SK-N-SH treated with all-trans-retinoic acid at 6 μM for 48 hours (cell line): ENCODE measurements around the gene NUP35.

Experiments
- ATAC-seq: fragments of 200-7000 bp; cut with Tn5 transposase; 3 replicates; pipeline ENCODE4 v1.9.1; 2020; ENCODE audit warnings: mild to moderate bottlenecking, moderate library complexity
- BACH2 ChIP-seq: fragments of 250-450 bp; sonication (Bioruptor Pico); IDR thresholded peaks from 2 replicates; pipeline ENCODE4 v1.9.0; 2021; ENCODE audit warnings: mild to moderate bottlenecking, borderline replicate concordance
- CREB5 ChIP-seq: fragments of 250-450 bp; sonication (Bioruptor Pico); IDR thresholded peaks from 2 replicates; pipeline ENCODE4 v1.5.1; 2020; ENCODE audit warnings: low read depth, mild to moderate bottlenecking, moderate library complexity
- CSDC2 ChIP-seq: fragments of 250-450 bp; sonication (Bioruptor Pico); IDR thresholded peaks from 2 replicates; pipeline ENCODE4 v1.5.0; 2020; ENCODE audit warnings: mild to moderate bottlenecking, moderate library complexity
- CSRNP3 ChIP-seq: fragments of 250-450 bp; sonication (Bioruptor Pico); IDR thresholded peaks from 2 replicates; pipeline ENCODE4 v1.5.1; 2021; ENCODE audit warnings: mild to moderate bottlenecking, moderate library complexity
- ESRRG ChIP-seq: fragments of 250-450 bp; sonication (Bioruptor Pico); IDR thresholded peaks from 2 replicates; pipeline ENCODE4 v1.6.1; 2021; ENCODE audit warnings: mild to moderate bottlenecking
- ISL1 ChIP-seq: fragments of 250-450 bp; sonication (Bioruptor Pico); IDR thresholded peaks from 2 replicates; pipeline ENCODE4 v2.1.2; 2022; ENCODE audit warnings: mild to moderate bottlenecking, moderate library complexity
- PATZ1 ChIP-seq: fragments of 250-450 bp; sonication (Bioruptor Pico); IDR thresholded peaks from 2 replicates; pipeline ENCODE4 v1.8.0; 2020; ENCODE audit warnings: mild to moderate bottlenecking, moderate library complexity, borderline replicate concordance
- PPARA ChIP-seq: fragments of 250-450 bp; sonication (Bioruptor Pico); IDR thresholded peaks from 2 replicates; pipeline ENCODE4 v1.5.0; 2020; ENCODE audit warnings: mild to moderate bottlenecking, borderline replicate concordance
- RARB ChIP-seq: fragments of 250-450 bp; sonication (Bioruptor Pico); IDR thresholded peaks from 2 replicates; pipeline ENCODE4 v1.8.0; 2021; ENCODE audit warnings: mild to moderate bottlenecking, moderate library complexity
- TCF4 ChIP-seq: fragments of 250-450 bp; sonication (Bioruptor Pico); IDR thresholded peaks from 2 replicates; pipeline ENCODE4 v1.8.0; 2021; ENCODE audit warnings: mild to moderate bottlenecking, moderate library complexity, borderline replicate concordance
- TSHZ2 ChIP-seq: fragments of 250-450 bp; sonication (Bioruptor Pico); IDR thresholded peaks from 2 replicates; pipeline ENCODE4 v1.5.0; 2020; ENCODE audit warnings: mild to moderate bottlenecking, moderate library complexity
- ZC3H10 ChIP-seq: fragments of 250-450 bp; sonication (Bioruptor Pico); IDR thresholded peaks from 2 replicates; pipeline ENCODE4 v1.5.1; 2021; ENCODE audit warnings: mild to moderate bottlenecking, moderate library complexity
- ZFP3 ChIP-seq: fragments of 250-450 bp; sonication (Bioruptor Pico); IDR thresholded peaks from 2 replicates; pipeline ENCODE4 v1.5.0; 2020; ENCODE audit warnings: mild to moderate bottlenecking, moderate library complexity
- ZFP30 ChIP-seq: fragments of 450-650 bp; formaldehyde crosslinking; IDR thresholded peaks from 2 replicates; pipeline ENCODE4 v1.5.0; 2022; ENCODE audit warnings: mild to moderate bottlenecking, moderate library complexity
- ZNF70 ChIP-seq: fragments of 450-650 bp; formaldehyde crosslinking; IDR thresholded peaks from 2 replicates; pipeline ENCODE4 v1.5.0; 2020; ENCODE audit warnings: mild to moderate bottlenecking, moderate library complexity
- TF ChIP-seq, protein P1 (sequence below): fragments of 250-450 bp; sonication (Bioruptor Pico); IDR thresholded peaks from 2 replicates; pipeline ENCODE4 v1.8.0; 2021; ENCODE audit warnings: low read depth, mild to moderate bottlenecking, moderate library complexity, borderline replicate concordance

The NUP35 gene

GRCh38 chr2:183088061-183088460 is 36.2 kb upstream of the NUP35 start:
- ATAC-seq = no peak
- TF ChIP-seq TCF4 (no peak), ISL1 (CRISPR knock-in tag) (no peak), RARB (CRISPR knock-in tag) (no peak), TSHZ2 (CRISPR knock-in tag) (no peak), CSDC2 (CRISPR knock-in tag) (no peak), ZFP3 (CRISPR knock-in tag) (no peak), ZC3H10 (CRISPR knock-in tag) (no peak), PPARA (CRISPR knock-in tag) (no peak)

- no peak for ATAC-seq
- TF ChIP-seq ZFP3 (CRISPR knock-in tag) = no peak
- no peak for TF ChIP-seq RARB (CRISPR knock-in tag)
- no peak for TF ChIP-seq ZNF70
- no peak for TF ChIP-seq ZFP30 (CRISPR knock-in tag)
- TF ChIP-seq PATZ1 (CRISPR knock-in tag) = no peak
- TF ChIP-seq BACH2 (CRISPR knock-in tag) = no peak
- TF ChIP-seq ZC3H10 (CRISPR knock-in tag) = no peak
- no peak for TF ChIP-seq CREB5
Measured at GRCh38 chr2:183089192-183089851, 34.9 kb upstream of the NUP35 start.

DNA sequence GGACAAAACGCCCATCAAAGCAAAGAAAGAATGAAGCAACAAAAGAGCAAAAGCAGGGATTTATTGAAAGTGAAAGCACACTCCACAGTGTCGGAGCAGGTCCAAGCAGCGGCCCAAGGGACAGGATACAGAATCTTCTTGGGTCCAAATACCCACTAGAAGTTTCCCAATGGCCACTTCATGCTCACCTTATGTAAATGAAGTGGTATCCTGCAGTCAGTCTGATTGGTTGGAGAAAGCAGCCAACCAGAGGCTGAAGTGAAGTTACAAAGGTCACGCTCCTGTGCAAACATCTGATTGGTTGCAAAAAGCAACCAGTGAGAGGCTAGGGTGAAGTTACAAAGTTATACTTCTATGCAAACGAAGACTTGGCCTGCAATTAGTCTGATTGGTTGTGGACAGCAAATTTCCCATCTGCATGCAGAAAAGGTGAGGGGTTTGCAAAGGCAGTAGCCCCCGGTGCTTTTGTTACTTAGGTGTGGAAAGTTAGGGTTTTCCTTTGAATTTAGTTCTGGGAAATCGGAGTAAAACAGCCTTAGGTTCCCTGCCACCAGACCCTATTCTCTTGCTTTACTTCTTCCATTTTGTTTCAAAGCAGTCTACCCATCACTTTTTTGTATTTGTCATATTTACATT is 32.8 kb upstream of the NUP35 start:
- TF ChIP-seq BACH2 (CRISPR knock-in tag) (no peak), TCF4 (no peak), CREB5 (no peak), CSDC2 (CRISPR knock-in tag) (no peak), TSHZ2 (CRISPR knock-in tag) (no peak), ESRRG (CRISPR knock-in tag) (no peak), CSRNP3 (CRISPR knock-in tag) (no peak)
- TF ChIP-seq, protein P1, sequence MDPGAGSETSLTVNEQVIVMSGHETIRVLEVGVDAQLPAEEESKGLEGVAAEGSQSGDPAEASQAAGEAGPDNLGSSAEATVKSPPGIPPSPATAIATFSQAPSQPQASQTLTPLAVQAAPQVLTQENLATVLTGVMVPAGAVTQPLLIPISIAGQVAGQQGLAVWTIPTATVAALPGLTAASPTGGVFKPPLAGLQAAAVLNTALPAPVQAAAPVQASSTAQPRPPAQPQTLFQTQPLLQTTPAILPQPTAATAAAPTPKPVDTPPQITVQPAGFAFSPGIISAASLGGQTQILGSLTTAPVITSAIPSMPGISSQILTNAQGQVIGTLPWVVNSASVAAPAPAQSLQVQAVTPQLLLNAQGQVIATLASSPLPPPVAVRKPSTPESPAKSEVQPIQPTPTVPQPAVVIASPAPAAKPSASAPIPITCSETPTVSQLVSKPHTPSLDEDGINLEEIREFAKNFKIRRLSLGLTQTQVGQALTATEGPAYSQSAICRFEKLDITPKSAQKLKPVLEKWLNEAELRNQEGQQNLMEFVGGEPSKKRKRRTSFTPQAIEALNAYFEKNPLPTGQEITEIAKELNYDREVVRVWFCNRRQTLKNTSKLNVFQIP (CRISPR knock-in tag) = no peak
- ATAC-seq = no peak
